Measurements from ENCODE around the gene XXYLT1. TPM values are rescaled to one million over a fixed set of nuclear protein-coding genes. Genes with fewer than 3 reads are reported as not detected.
A peak's percentile ranks its signal among the peaks of the same experiment; 100 is the strongest.
"Not testable (repeated sequence)": the region's sequence is repeated elsewhere in the genome, so short reads cannot be mapped to it uniquely, and the experiment has no call there.

Gene XXYLT1
- total RNA-seq, 1 experiment from 2014 or later: 25.5 TPM

- H2AFZ ChIP-seq (ENCODE audit: low read length): no peak overlapping the region
- H3K4me1 ChIP-seq (ENCODE audit: insufficient read depth, low read length): peaks cover 12% of the 10 kb centered on the region
- intact Hi-C loops (cut with micrococcal nuclease): no loop called here
- peaks cover 24% of the 10 kb centered on the region for H3K79me2 ChIP-seq (ENCODE audit: low read length)
- H3K27ac ChIP-seq (ENCODE audit: low read length): no peak overlapping the region
- TF ChIP-seq EZH2 (IDR thresholded peaks at IDR 0.05; ENCODE audit: low read length, unreplicated experiment) (no peak), CTCF (conservative IDR thresholded peaks at IDR 0.05; ENCODE audit: low read depth, low read length) (no peak; the same call in 1 of the 2 replicates), EZH2phosphoT487 (IDR thresholded peaks at IDR 0.05; ENCODE audit: borderline replicate concordance, low read length) (no peak)
- H3K9me2 ChIP-seq (replicated peaks; ENCODE audit: low read length): no peaks in the 10 kb centered on the region
- ATAC-seq (0 out of 2 replicates have a peak, but pooled peaks have one; percentile 48), DNase-seq (peak; percentile 14)
- H3K36me3 ChIP-seq (ENCODE audit: low read depth, low read length): peaks cover 7% of the 10 kb centered on the region; the same call in 1 of the 2 replicates
- no peaks in the 10 kb centered on the region for H4K20me1 ChIP-seq (ENCODE audit: low read length)
- POLR2A ChIA-PET (ENCODE audit: unreplicated experiment): no interaction called here
- H3K9ac ChIP-seq (ENCODE audit: low read length): no peak overlapping the region
- no TSS peak for BruUV-seq (replicated peaks)
- no peaks in the 10 kb centered on the region for H3K27me3 ChIP-seq (ENCODE audit: low read length)
- CTCF ChIA-PET: no interaction called here
- H3K4me3 ChIP-seq (ENCODE audit: low read length): no peak overlapping the region
- no peak overlapping the region for H3K4me2 ChIP-seq (ENCODE audit: low read length)
- H3K9me3 ChIP-seq (ENCODE audit: low read length): no peaks in the 10 kb centered on the region; the same call in 1 of the 2 replicates
- H3F3A ChIP-seq (ENCODE audit: low read length, unreplicated experiment): no peaks in the 10 kb centered on the region
Observed at GRCh38 chr3:195188426-195188927, 82.5 kb downstream of the XXYLT1 start.

GRCh38 chr3:195187609-195188425 lies 83.1 kb downstream of the XXYLT1 start:
- H3K4me3 ChIP-seq (ENCODE audit: low read length): no peak overlapping the region
- DNase-seq: no peak
- ATAC-seq: no peak
- H3K9me3 ChIP-seq (ENCODE audit: low read length): no peaks in the 10 kb centered on the region; the same call in 1 of the 2 replicates
- no peaks in the 10 kb centered on the region for H3F3A ChIP-seq (ENCODE audit: low read length, unreplicated experiment)
- POLR2A ChIA-PET (ENCODE audit: unreplicated experiment): no interaction called here
- no peak overlapping the region for H3K9ac ChIP-seq (ENCODE audit: low read length)
- H3K4me2 ChIP-seq (ENCODE audit: low read length): no peak overlapping the region
- no peaks in the 10 kb centered on the region for H3K27me3 ChIP-seq (ENCODE audit: low read length)
- CTCF ChIA-PET: no interaction called here
- peaks cover 21% of the 10 kb centered on the region for H3K79me2 ChIP-seq (ENCODE audit: low read length)
- H3K4me1 ChIP-seq (ENCODE audit: insufficient read depth, low read length): peaks cover 14% of the 10 kb centered on the region
- no peaks in the 10 kb centered on the region for H3K9me2 ChIP-seq (replicated peaks; ENCODE audit: low read length)
- H3K36me3 ChIP-seq (ENCODE audit: low read depth, low read length): peaks cover 7% of the 10 kb centered on the region; the same call in 1 of the 2 replicates
- H2AFZ ChIP-seq (ENCODE audit: low read length): no peak overlapping the region
- H3K27ac ChIP-seq (ENCODE audit: low read length): no peak overlapping the region
- BruUV-seq (replicated peaks): no TSS peak
- TF ChIP-seq CTCF (conservative IDR thresholded peaks at IDR 0.05; ENCODE audit: low read depth, low read length): no peak
- no peak for TF ChIP-seq EZH2 (IDR thresholded peaks at IDR 0.05; ENCODE audit: low read length, unreplicated experiment)
- TF ChIP-seq EZH2phosphoT487 (IDR thresholded peaks at IDR 0.05; ENCODE audit: borderline replicate concordance, low read length): no peak
- intact Hi-C loops (cut with micrococcal nuclease): no loop called here
- H4K20me1 ChIP-seq (ENCODE audit: low read length): no peaks in the 10 kb centered on the region

GRCh38 chr3:195186710-195187047 lies 84.3 kb downstream of the XXYLT1 start:
- DNase-seq; H3K9ac ChIP-seq (ENCODE audit: low read length); H2AFZ ChIP-seq (ENCODE audit: low read length); CTCF ChIA-PET; H3K27me3 ChIP-seq (ENCODE audit: low read length); H4K20me1 ChIP-seq (ENCODE audit: low read length); POLR2A ChIA-PET (ENCODE audit: unreplicated experiment); H3K9me2 ChIP-seq (replicated peaks; ENCODE audit: low read length); H3K36me3 ChIP-seq (ENCODE audit: low read depth, low read length); H3K4me3 ChIP-seq (ENCODE audit: low read length); H3K4me2 ChIP-seq (ENCODE audit: low read length); intact Hi-C loops (cut with micrococcal nuclease); H3F3A ChIP-seq (ENCODE audit: low read length, unreplicated experiment); ATAC-seq; H3K27ac ChIP-seq (ENCODE audit: low read length); BruUV-seq (replicated peaks); H3K9me3 ChIP-seq (ENCODE audit: low read length): not testable (repeated sequence)
- H3K4me1 ChIP-seq (ENCODE audit: insufficient read depth, low read length): peaks cover 26% of the 10 kb centered on the region
- H3K79me2 ChIP-seq (ENCODE audit: low read length): peaks cover 17% of the 10 kb centered on the region
